22Rv1 (cell line): ENCODE results near the gene EPS15.

ENCODE experiments used
- H3K27ac ChIP-seq: fragments of 450-650 bp; 2 replicates; pipeline ENCODE4 v1.5.1; 2017
- CTCF ChIP-seq: fragments of 450-650 bp; IDR thresholded peaks from 2 replicates; pipeline ENCODE4 v1.5.1; 2017; ENCODE audit warnings: mild to moderate bottlenecking
- ZFX ChIP-seq: fragments of 450-650 bp; IDR thresholded peaks from 2 replicates; pipeline ENCODE4 v1.6.1; 2017; ENCODE audit warnings: antibody characterized with exemption, borderline replicate concordance

EPS15 gene

GRCh38 chr1:51346086-51346942 lies 172.8 kb downstream of the EPS15 start:
- no peak for TF ChIP-seq ZFX
- TF ChIP-seq CTCF = no peak
- no peak overlapping the region for H3K27ac ChIP-seq

- TF ChIP-seq CTCF (no peak), ZFX (no peak)
- no peak overlapping the region for H3K27ac ChIP-seq
Observed at GRCh38 chr1:51345300-51345687, 173.8 kb downstream of the EPS15 start.

GRCh38 chr1:51344602-51345299 lies 174.3 kb downstream of the EPS15 start:
- no peak overlapping the region for H3K27ac ChIP-seq
- TF ChIP-seq ZFX = no peak
- peak; percentile 78 for TF ChIP-seq CTCF

GRCh38 chr1:51344276-51344601 lies 174.8 kb downstream of the EPS15 start:
- no peak overlapping the region for H3K27ac ChIP-seq
- TF ChIP-seq CTCF (no peak), ZFX (no peak)

- no peak for TF ChIP-seq ZFX
- TF ChIP-seq CTCF = no peak
- no peak overlapping the region for H3K27ac ChIP-seq
Observed at GRCh38 chr1:51343624-51344023, 175.4 kb downstream of the EPS15 start.

GRCh38 chr1:51342591-51343206 lies 176.4 kb downstream of the EPS15 start:
- TF ChIP-seq CTCF = no peak
- TF ChIP-seq ZFX = no peak
- no peak overlapping the region for H3K27ac ChIP-seq
